Sigmoid colon (tissue), 7 donors: ENCODE data around the gene UFD1. TPM values are rescaled to one million over a fixed set of nuclear protein-coding genes. Genes with fewer than 3 reads are reported as not detected.

ENCODE experiments used
- DNase-seq: peaks from one replicate; pipeline ENCODE4 v3.0.0-alpha.2; 2019
- H3K27ac ChIP-seq, 4 donors: fragments of 200-600 bp; sonication (generic); one replicate each; pipeline ENCODE4 v1.5.1; 2016 to 2019; ENCODE audit warnings: mild to moderate bottlenecking in 1 of 4
- H3K27me3 ChIP-seq, 3 donors: fragments of 200-600 bp; sonication (generic); one replicate each; pipeline ENCODE4 v1.5.1; 2019; ENCODE audit warnings: mild to moderate bottlenecking in 1 of 3
- H3K36me3 ChIP-seq, 4 donors: fragments of 200-600 bp; sonication (generic); one replicate each; pipeline ENCODE4 v1.5.1; 2016 to 2019
- H3K4me1 ChIP-seq, 4 donors: fragments of 200-600 bp; sonication (generic); one replicate each; pipeline ENCODE4 v1.5.1; 2017 to 2019
- H3K4me3 ChIP-seq, 4 donors: fragments of 200-600 bp; sonication (generic); one replicate each; pipeline ENCODE4 v1.5.1; 2017 to 2019; ENCODE audit warnings: mild to moderate bottlenecking in 2 of 4, moderate library complexity in 1 of 4
- H3K9me3 ChIP-seq, 4 donors: fragments of 200-600 bp in 3 of 4; sonication (generic) in 3 of 4; one replicate each; pipeline versions ENCODE4 v1.5.1 to v1.6.1; 2013 to 2019
- EP300 ChIP-seq, 4 donors: sonication (generic); formaldehyde crosslinking; IDR thresholded peaks; one replicate each; pipeline ENCODE4 v1.6.1; 2017; ENCODE audit warnings: antibody characterized with exemption in 4 of 4
- POLR2A ChIP-seq, 2 donors: fragments of 450-650 bp; IDR thresholded peaks; one replicate each; pipeline ENCODE4 v1.6.1; 2016; ENCODE audit warnings: antibody characterized with exemption in 2 of 2, mild to moderate bottlenecking in 2 of 2, moderate library complexity in 2 of 2
- POLR2AphosphoS5 ChIP-seq, 4 donors: sonication (generic); formaldehyde crosslinking; IDR thresholded peaks; one replicate each; pipeline ENCODE4 v1.6.1; 2017; ENCODE audit warnings: antibody characterized with exemption in 4 of 4
- WGBS, 2 donors: extraction: QIAGEN DNeasy Blood & Tissue Kit; methylation state at CpG; one replicate each; pipeline ENCODE4 v1.1.7; 2013; 5-methylcytosine and 5-hydroxymethylcytosine counted together
- intact Hi-C: fragments of 100-400 bp; cut with DNase I; formaldehyde crosslinking; loops from one replicate; pipeline ENCODE4 v1.15.1; 2023
- polyA plus RNA-seq, 3 donors: library from polyadenylated mRNA; stranded (reverse); fragments of 200-250 nt; gene quantifications; one replicate each; pipeline ENCODE4 v1.2.3, GENCODE V29; 2013
- total RNA-seq, 4 donors: library from RNA; depleted of rRNA; stranded (reverse); fragments of >200 nt; gene quantifications; one replicate each; pipeline ENCODE4 v1.1.0, GENCODE V29; 2016
- TF ChIP-seq, protein P1 (sequence below), 4 experiments: fragments of 450-650 bp in 3 of 4; fragments of 200-600 bp in 1 of 4; IDR thresholded peaks; one replicate each; pipeline ENCODE4 v1.5.1; 2016 to 2019; ENCODE audit warnings: antibody characterized with exemption in 4 of 4, mild to moderate bottlenecking in 3 of 4, moderate library complexity in 2 of 4
- donor health status: healthy with polysubstance abuse.
- donor health status: Bipolar disorder and iron deficiency.
- donor health status: healthy.

The UFD1 gene, protein sequence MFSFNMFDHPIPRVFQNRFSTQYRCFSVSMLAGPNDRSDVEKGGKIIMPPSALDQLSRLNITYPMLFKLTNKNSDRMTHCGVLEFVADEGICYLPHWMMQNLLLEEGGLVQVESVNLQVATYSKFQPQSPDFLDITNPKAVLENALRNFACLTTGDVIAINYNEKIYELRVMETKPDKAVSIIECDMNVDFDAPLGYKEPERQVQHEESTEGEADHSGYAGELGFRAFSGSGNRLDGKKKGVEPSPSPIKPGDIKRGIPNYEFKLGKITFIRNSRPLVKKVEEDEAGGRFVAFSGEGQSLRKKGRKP
- total RNA-seq, result 10 to 100 TPM; 28.5 to 45.7 (median 31.4) TPM
- 100 to 1,000 TPM in 2 of 3 donors, 10 to 100 TPM in 1; 84.3 to 131 (median 111) TPM for polyA plus RNA-seq

DNA sequence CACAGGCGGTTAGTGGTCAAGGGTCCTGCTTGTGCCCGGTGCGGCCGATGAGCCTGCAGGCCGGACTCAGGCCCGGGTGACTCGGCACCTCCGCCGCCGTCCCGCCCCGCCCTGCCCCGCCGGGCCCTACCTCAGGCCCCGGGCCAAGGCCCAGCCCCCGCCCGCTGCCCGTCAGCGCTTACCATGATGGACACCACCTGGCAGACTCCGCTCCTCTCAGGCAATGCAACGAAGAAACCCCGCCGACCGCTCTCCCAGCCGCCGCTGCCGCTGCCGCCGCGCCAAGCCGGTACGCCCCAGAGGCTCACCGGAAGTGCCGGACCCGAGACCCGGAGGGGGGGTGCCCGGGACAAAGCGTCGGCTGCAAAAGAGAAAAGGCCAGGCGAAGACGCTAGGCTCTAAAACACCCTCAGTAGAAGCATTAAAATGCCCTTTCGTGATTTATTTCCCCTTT lies at the start of gene UFD1:
TSS of gene UFD1 (minus strand) at position 293 of the 454 bp plus-strand sequence. CDS start at position 185, 108 bp downstream.
- peaks cover 4 to 20% (median 7%) of the 10 kb centered on the region in 4 donors for H3K36me3 ChIP-seq
- H3K4me1 ChIP-seq, result peaks cover 0 to 35% (median 21%) of the 10 kb centered on the region in 4 donors
- DNase-seq, result peak; percentile 91
- no peaks in the 10 kb centered on the region for H3K9me3 ChIP-seq
- WGBS, 2 donors, result 0% methylated on average over 42 of the region's 42 CpGs
- no peaks in the 10 kb centered on the region for H3K27me3 ChIP-seq
- TF ChIP-seq, protein P1, sequence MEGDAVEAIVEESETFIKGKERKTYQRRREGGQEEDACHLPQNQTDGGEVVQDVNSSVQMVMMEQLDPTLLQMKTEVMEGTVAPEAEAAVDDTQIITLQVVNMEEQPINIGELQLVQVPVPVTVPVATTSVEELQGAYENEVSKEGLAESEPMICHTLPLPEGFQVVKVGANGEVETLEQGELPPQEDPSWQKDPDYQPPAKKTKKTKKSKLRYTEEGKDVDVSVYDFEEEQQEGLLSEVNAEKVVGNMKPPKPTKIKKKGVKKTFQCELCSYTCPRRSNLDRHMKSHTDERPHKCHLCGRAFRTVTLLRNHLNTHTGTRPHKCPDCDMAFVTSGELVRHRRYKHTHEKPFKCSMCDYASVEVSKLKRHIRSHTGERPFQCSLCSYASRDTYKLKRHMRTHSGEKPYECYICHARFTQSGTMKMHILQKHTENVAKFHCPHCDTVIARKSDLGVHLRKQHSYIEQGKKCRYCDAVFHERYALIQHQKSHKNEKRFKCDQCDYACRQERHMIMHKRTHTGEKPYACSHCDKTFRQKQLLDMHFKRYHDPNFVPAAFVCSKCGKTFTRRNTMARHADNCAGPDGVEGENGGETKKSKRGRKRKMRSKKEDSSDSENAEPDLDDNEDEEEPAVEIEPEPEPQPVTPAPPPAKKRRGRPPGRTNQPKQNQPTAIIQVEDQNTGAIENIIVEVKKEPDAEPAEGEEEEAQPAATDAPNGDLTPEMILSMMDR (IDR thresholded peaks at IDR 0.05), result no peak
- TF ChIP-seq POLR2A (IDR thresholded peaks at IDR 0.05), result peak; percentile 23 to 51
- no peak for TF ChIP-seq EP300 (IDR thresholded peaks at IDR 0.05)
- TF ChIP-seq POLR2AphosphoS5 (IDR thresholded peaks at IDR 0.05), result peak; percentile 66 to 90 (median 78)
- H3K4me3 ChIP-seq, result peak within 1 kb of the TSS; percentile 82 to 97 (median 86)
- peak within 1 kb of the TSS; percentile 87 to 94 (median 91) for H3K27ac ChIP-seq
- intact Hi-C loops, result loop anchor here (1.0 to 5.0 kb wide), 4 partner anchors 47 to 357 kb away; partner anchors contain the start of genes DGCR2, ESS2, MRPL40 and SLC25A1

DNA sequence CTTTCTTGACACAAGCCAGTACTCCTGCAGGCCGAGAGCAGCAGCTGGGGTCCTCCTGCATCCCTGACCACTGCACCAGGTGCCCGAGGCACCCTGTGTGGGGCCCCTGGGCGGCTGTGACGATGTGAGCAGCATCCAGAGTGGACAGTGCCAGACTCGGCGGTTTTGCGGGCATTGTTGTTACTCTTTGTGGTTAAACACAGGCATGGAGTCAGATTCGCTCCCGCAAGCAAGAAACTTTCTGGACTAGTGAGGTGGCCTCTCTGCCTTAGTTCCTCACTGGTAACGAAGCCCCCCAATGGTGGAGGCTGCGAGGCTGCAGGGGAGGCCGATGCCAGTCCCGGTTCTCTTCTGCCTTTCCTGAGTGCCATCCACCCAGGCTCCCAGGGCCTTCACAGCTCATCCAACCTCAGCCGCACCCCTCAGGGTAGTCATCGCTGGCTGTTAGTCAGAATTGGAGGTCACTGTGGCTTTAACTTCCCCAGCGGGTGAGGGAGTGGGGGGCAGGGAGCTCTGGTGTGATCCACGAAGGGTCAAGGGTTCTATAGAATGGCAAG lies 48.9 kb upstream of the UFD1 start:
- Histone ChIP-seq H3K4me1 (peaks cover 0 to 19% (median 15%) of the 10 kb centered on the region in 4 donors), H3K9me3 (no peaks in the 10 kb centered on the region), H3K4me3 (no peak overlapping the region), H3K27ac (no peak overlapping the region), H3K27me3 (peaks cover 18 to 47% (median 33%) of the 10 kb centered on the region in 3 donors), H3K36me3 (no peaks in the 10 kb centered on the region)
- no peak for DNase-seq
- TF ChIP-seq, protein P1 (IDR thresholded peaks at IDR 0.05), result no peak
- TF ChIP-seq POLR2A (IDR thresholded peaks at IDR 0.05) (no peak), POLR2AphosphoS5 (IDR thresholded peaks at IDR 0.05) (no peak), EP300 (IDR thresholded peaks at IDR 0.05) (no peak)
- intact Hi-C loops, result no loop called here
- 69 to 79% methylated on average over 17 of the region's 17 CpGs for WGBS, 2 donors

DNA sequence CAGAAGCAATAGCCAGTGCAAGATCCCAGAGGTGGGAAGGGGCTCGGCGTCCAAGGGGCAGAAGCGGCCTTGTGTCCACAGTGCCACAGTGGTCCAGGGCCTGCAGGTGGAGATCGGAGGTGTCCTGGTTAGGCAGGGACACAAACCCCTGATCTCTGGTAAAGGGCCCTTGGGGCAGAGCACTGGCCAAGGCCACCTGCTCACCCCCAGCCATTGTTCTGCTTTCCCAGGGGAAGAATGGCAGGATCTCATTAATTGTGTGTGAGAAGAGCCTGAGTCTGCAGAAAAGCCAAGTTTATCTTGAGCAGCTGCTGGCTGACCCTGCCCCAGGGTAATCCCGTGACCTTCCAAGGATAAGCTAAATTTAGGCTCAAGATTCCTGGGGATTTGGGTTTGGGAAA lies 48.3 kb upstream of the UFD1 start:
- H3K27me3 ChIP-seq, result peaks cover 22 to 53% (median 39%) of the 10 kb centered on the region in 3 donors
- no peak for DNase-seq
- 83 to 88% methylated on average over 5 of the region's 5 CpGs for WGBS, 2 donors
- H3K4me1 ChIP-seq, result peaks cover 0 to 19% (median 15%) of the 10 kb centered on the region in 4 donors
- intact Hi-C loops, result no loop called here
- no peak overlapping the region for H3K27ac ChIP-seq
- TF ChIP-seq POLR2A (IDR thresholded peaks at IDR 0.05), result no peak
- TF ChIP-seq, protein P1 (IDR thresholded peaks at IDR 0.05), result no peak
- TF ChIP-seq EP300 (IDR thresholded peaks at IDR 0.05), result no peak
- TF ChIP-seq POLR2AphosphoS5 (IDR thresholded peaks at IDR 0.05), result no peak
- no peaks in the 10 kb centered on the region for H3K36me3 ChIP-seq
- no peak overlapping the region for H3K4me3 ChIP-seq
- no peaks in the 10 kb centered on the region for H3K9me3 ChIP-seq

DNA sequence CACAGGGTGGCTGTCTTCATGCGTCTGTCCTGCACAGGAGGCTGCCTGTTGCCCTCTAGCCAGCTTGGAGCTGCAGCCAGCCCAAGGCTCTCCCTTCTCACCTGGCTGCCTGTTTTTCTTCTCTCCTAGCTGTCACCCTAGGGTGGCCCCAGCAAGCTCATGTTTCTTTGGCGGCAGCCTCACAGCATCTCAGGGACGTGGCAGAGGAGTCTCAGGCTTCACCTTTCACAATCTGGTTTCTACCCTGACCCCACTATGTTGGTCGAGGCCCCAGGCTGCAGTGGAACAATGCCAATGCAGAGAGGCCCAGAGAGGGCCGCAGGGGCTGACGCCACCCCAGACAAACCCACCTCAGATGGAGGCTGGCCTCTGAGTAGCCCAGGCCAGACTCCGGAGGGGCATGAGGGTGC lies 47.7 kb upstream of the UFD1 start:
- peaks cover 22 to 59% (median 45%) of the 10 kb centered on the region in 3 donors for H3K27me3 ChIP-seq
- intact Hi-C loops, result no loop called here
- DNase-seq, result no peak
- H3K4me3 ChIP-seq, result no peak overlapping the region
- TF ChIP-seq POLR2AphosphoS5 (IDR thresholded peaks at IDR 0.05) (no peak), POLR2A (IDR thresholded peaks at IDR 0.05) (no peak), EP300 (IDR thresholded peaks at IDR 0.05) (no peak)
- TF ChIP-seq, protein P1 (IDR thresholded peaks at IDR 0.05), result no peak
- 79 to 87% methylated on average over 7 of the region's 7 CpGs for WGBS, 2 donors
- peaks cover 0 to 19% (median 15%) of the 10 kb centered on the region in 4 donors for H3K4me1 ChIP-seq
- no peaks in the 10 kb centered on the region for H3K9me3 ChIP-seq
- H3K27ac ChIP-seq, result no peak overlapping the region
- no peaks in the 10 kb centered on the region for H3K36me3 ChIP-seq
